Skeletal muscle tissue (tissue), 4 donors: ENCODE data around the gene NCAM2. TPM values are rescaled to one million over a fixed set of nuclear protein-coding genes. Genes with fewer than 3 reads are reported as not detected.

Experiments used
- H3K27ac ChIP-seq: one replicate; pipeline ENCODE4 v1.7.0; 2013; ENCODE audit warnings: mild to moderate bottlenecking, low read depth, low read length, inconsistent platforms
- H3K27me3 ChIP-seq, 3 donors: one replicate each; pipeline ENCODE4 v1.7.0; 2013; ENCODE audit warnings: low read length in 3 of 3; ENCODE audit not compliant: control insufficient read depth in 3 of 3, insufficient read depth in 3 of 3
- H3K36me3 ChIP-seq, 3 donors: one replicate each; pipeline ENCODE4 v1.7.0; 2013; ENCODE audit warnings: low read length in 3 of 3; ENCODE audit not compliant: control insufficient read depth in 3 of 3, insufficient read depth in 3 of 3
- H3K4me1 ChIP-seq, 3 donors: one replicate each; pipeline ENCODE4 v1.7.0; 2013; ENCODE audit warnings: low read length in 3 of 3, mild to moderate bottlenecking in 3 of 3; ENCODE audit not compliant: control insufficient read depth in 3 of 3, insufficient read depth in 3 of 3
- H3K4me3 ChIP-seq, 3 donors: one replicate each; pipeline ENCODE4 v1.7.0; 2013; ENCODE audit warnings: low read length in 3 of 3
- H3K9ac ChIP-seq, 3 donors: one replicate each; pipeline ENCODE4 v1.7.0; 2013; ENCODE audit warnings: low read length in 3 of 3, mild to moderate bottlenecking in 3 of 3, moderate library complexity in 2 of 3, low read depth in 1 of 3
- H3K9me3 ChIP-seq, 3 donors: one replicate each; pipeline ENCODE4 v1.7.0; 2013; ENCODE audit warnings: low read length in 3 of 3; ENCODE audit not compliant: control insufficient read depth in 3 of 3
- total RNA-seq: library from RNA; depleted of rRNA; stranded (reverse); fragments of >200 nt; gene quantifications from one replicate; pipeline ENCODE4 v1.2.3, GENCODE V29; 2014
- donor health status: Osteomylitis.

The NCAM2 gene
- total RNA-seq, 1 donor from 2014 or later = 6.8 TPM

DNA sequence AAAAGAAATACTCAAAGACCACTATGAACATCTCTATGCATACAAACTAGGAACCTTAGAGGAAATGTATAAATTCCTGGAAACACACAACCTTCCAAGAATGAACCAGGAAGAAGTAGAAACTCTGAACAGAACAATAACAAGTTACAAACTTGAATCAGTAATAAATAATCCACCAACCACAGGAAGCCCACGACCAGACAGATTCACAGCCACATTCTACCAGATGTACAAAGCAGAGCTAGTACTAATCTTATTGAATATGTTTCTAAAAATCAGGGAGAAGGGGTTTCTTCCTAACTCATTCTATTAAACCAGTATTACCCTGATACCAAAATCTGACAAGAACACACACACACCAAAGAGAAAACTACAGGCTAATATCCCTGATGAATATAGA lies 263.8 kb downstream of the NCAM2 start:
- no peak overlapping the region for H3K9ac ChIP-seq
- H3K4me1 ChIP-seq = no peaks in the 10 kb centered on the region
- no peaks in the 10 kb centered on the region for H3K36me3 ChIP-seq
- no peaks in the 10 kb centered on the region for H3K27me3 ChIP-seq
- no peak overlapping the region for H3K4me3 ChIP-seq
- H3K27ac ChIP-seq = no peak overlapping the region
- no peaks in the 10 kb centered on the region for H3K9me3 ChIP-seq

DNA sequence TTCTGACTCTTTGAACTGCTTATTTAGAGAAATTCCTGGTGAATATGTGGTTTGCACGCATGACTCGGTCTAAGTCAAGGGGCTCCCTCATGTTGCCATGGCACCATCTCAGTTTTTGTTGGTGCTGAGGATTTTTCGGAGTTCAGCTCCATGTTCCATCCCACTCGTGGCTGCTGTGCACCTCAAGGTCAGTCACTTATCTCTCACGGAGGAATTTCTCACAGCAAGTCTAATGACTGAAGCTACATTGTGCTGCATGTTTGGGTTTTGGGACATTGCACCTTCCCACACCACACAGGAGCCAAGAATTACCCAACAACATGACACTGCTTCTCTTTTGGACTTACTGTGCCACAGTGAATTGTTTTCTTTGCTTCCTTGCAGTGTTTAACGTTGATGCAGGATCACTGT lies 269.9 kb downstream of the NCAM2 start:
- H3K4me3 ChIP-seq = no peak overlapping the region
- no peak overlapping the region for H3K27ac ChIP-seq
- H3K9me3 ChIP-seq = no peaks in the 10 kb centered on the region
- no peak overlapping the region for H3K9ac ChIP-seq
- H3K27me3 ChIP-seq = no peaks in the 10 kb centered on the region
- no peaks in the 10 kb centered on the region for H3K36me3 ChIP-seq
- H3K4me1 ChIP-seq = no peaks in the 10 kb centered on the region

DNA sequence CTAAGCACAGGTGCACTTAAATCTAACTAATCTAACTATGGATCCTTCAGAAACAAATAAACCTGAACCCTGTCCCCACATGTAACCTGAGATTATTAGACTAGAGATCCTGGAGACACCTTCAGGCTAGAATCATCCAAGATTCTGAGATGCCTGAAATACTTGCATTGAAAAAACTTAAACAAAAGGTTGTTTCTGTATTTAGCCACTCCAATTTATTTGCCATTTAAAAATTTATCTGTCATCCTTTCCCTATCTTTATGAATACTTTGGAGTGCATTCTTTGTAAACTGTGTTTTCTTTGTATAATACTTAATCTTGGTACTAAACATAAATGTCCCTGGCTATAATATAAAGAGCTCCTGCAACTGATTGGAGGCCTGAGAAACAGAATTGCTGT lies 270.7 kb downstream of the NCAM2 start:
- Histone ChIP-seq H3K9me3 (no peaks in the 10 kb centered on the region), H3K4me3 (no peak overlapping the region)

DNA sequence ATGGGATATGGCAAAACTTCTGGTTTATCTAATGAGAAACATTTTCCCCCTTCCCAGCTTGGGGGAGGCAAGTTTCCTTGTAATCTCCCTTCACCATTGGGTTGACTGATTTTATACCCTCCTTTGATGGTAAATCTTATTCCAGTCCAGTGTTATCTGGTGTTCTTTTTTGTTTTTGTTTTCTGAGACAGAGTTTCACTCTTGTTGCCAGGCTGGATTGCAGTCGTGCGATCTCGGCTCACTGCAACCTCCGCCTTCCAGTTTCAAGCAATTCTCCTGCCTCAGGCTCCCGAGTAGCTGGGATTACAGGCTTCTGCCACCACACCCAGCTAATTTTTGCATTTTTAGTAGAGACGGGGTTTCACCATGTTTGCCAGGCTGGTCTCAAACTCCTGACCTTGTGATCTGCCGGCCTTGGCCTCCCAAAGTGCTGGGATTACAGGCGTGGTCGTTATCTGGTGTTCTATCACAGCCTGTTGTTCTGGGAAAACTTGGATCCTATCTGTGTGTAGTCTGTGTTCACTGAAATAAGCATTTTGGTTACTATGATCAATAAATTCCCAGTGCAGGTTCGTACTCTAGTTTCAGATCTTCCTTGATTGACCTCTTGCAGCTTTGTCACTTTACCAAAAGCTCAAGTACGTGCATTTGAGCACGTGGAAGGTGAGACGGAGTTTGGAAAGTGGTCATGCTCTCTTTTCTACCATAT lies 281.1 kb downstream of the NCAM2 start:
- Histone ChIP-seq H3K27me3 (no peaks in the 10 kb centered on the region), H3K9me3 (no peaks in the 10 kb centered on the region), H3K4me1 (no peaks in the 10 kb centered on the region), H3K36me3 (no peaks in the 10 kb centered on the region), H3K9ac (no peak overlapping the region), H3K27ac (no peak overlapping the region), H3K4me3 (no peak overlapping the region)

More for the DNA sequence above, 270.7 kb downstream of the NCAM2 start:
- H3K9ac ChIP-seq = no peak overlapping the region
- H3K36me3 ChIP-seq = no peaks in the 10 kb centered on the region
- H3K27me3 ChIP-seq = no peaks in the 10 kb centered on the region
- H3K27ac ChIP-seq = no peak overlapping the region
- H3K4me1 ChIP-seq = no peaks in the 10 kb centered on the region

DNA sequence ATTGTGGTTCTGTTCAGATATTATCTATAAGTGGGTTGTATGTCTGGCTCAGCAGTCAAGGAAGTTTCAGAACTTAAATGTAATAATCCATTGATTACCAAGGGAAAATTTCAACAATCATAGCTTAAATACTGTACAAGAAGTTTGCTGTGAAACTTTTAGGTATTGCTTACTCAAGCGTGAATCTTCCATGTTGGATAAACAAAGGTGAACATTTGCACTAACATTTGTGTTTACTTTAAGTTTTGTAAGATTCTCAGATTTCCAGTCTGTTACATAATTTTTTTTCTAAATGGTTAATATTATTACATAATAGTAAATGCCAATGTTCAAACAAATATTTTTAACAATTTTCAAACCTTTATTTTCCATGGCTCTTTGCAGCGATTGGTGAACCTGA lies 285.6 kb downstream of the NCAM2 start:
- H3K4me3 ChIP-seq = no peak overlapping the region
- H3K27me3 ChIP-seq = no peaks in the 10 kb centered on the region
- H3K9me3 ChIP-seq = no peaks in the 10 kb centered on the region
- H3K4me1 ChIP-seq = no peaks in the 10 kb centered on the region
- H3K9ac ChIP-seq = no peak overlapping the region
- H3K27ac ChIP-seq = no peak overlapping the region
- H3K36me3 ChIP-seq = no peaks in the 10 kb centered on the region

DNA sequence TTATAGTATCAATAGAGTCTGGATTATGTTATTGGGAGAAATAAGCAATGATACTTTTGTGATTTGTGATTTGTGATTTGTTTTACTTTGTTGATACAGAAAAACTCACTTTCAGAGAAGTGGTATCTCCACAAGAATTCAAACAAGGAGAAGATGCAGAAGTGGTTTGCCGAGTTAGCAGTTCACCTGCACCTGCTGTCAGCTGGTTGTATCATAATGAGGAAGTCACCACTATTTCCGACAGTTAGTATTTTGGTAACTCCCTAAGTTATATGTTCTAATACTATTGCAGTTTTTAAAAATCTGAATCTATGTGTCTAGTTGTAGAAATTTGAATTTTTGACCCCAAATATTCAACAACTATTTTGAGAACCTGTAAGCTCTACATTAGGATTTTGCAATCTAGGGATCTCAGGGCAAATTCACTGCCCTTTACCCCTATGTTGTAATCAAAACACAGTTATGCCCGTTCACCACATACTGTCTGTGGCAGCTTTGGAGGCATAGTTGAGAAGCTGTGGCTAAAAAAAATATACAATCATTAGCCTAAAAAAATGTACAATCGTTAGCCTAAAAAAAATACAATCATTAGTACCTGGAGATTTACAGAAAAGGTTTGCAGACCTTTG lies 288.1 kb downstream of the NCAM2 start:
- Histone ChIP-seq H3K4me3 (no peak overlapping the region), H3K9ac (no peak overlapping the region), H3K4me1 (no peaks in the 10 kb centered on the region), H3K27me3 (no peaks in the 10 kb centered on the region), H3K36me3 (no peaks in the 10 kb centered on the region), H3K27ac (no peak overlapping the region), H3K9me3 (no peaks in the 10 kb centered on the region)

DNA sequence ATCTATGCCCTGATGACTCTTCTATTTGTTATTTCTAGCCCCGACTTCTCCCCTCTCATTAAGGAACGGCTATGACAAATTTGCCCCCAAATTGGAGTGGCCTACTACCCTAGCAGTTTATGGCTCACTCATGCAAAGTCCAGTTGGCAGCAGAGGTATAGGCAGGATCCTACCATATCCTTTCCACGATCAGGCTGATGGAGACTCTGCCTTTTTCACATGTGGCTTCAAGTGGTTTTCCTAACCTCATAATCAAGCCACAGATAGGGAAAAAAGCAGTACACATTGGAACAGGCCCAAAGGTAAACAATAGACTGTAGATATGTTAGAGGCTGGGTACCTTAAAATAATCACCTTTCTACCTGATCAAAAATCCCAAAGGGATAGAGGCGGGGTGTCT lies 292.5 kb downstream of the NCAM2 start:
- no peak overlapping the region for H3K9ac ChIP-seq
- H3K27ac ChIP-seq = no peak overlapping the region
- H3K4me3 ChIP-seq = no peak overlapping the region
- H3K27me3 ChIP-seq = no peaks in the 10 kb centered on the region
- no peaks in the 10 kb centered on the region for H3K4me1 ChIP-seq
- no peaks in the 10 kb centered on the region for H3K36me3 ChIP-seq
- H3K9me3 ChIP-seq = no peaks in the 10 kb centered on the region

DNA sequence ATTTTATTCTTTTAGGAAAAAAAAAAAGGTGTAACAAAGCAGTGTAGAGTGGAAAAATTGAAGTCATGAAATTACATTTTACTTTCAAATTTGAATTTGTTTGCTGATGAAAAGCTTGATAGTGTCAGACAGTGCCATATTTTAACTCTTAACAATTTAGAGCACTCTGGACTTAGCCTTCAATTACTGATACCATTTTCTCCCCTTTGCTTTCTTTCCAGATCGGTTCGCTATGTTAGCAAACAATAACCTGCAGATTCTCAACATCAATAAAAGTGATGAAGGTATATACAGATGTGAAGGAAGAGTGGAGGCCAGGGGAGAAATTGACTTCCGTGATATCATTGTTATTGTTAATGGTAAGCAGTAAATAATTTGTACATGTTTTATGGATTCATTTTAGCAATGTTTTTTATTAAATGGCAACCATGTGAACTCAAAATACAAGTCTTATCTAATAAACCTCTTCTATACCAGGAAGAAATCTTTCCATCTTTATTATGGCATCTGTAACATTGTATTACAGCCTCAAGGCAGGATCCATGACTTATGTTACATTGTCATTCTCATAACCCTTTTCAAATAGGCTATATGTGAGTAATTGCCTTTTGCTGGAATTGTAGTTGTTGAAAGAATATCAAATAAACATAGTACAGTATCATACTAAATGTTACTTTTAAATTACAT lies 293.8 kb downstream of the NCAM2 start:
- H3K4me1 ChIP-seq = no peaks in the 10 kb centered on the region
- H3K36me3 ChIP-seq = no peaks in the 10 kb centered on the region
- H3K27me3 ChIP-seq = no peaks in the 10 kb centered on the region
- H3K9me3 ChIP-seq = no peaks in the 10 kb centered on the region
- no peak overlapping the region for H3K4me3 ChIP-seq
- no peak overlapping the region for H3K9ac ChIP-seq
- H3K27ac ChIP-seq = no peak overlapping the region

DNA sequence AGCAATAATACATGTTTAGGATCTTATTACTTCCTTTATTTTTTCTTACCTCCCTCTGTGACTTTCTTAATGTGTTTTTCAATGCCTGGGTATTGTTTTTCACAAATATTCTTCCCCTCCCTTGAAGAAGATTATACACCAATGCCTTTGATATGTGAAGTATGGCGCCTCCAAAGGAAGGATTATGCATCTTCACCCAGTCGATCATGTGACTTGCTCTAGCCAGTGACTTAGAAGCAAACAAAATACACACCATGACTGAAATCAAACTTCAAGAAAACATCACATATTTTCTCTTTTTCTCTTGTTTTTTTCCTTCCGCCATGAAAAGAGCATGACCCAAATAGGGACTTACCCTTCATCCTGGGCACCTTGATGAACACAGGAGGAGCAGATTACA lies 297.1 kb downstream of the NCAM2 start:
- Histone ChIP-seq H3K9ac (no peak overlapping the region), H3K27me3 (no peaks in the 10 kb centered on the region), H3K36me3 (no peaks in the 10 kb centered on the region), H3K4me1 (no peaks in the 10 kb centered on the region), H3K27ac (no peak overlapping the region), H3K4me3 (no peak overlapping the region), H3K9me3 (no peaks in the 10 kb centered on the region)

DNA sequence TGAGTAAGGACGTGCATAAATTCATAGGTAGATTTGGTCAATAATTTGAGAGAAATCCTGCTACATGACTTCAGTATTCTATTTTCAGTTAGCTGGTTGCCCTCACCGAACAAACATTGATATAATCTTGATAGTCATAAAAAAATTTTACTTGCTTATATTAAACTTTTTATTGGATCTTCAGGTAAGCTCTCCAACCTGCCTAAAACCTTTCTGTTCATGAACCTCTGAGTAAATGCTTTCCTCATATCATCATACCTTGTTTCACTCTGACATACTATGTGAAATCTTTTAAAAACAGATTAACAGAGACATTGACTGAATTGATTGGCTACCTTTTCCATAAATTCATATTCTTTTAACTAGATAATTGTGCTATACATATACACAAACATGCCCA lies 299.0 kb downstream of the NCAM2 start:
- Histone ChIP-seq H3K27me3 (no peaks in the 10 kb centered on the region), H3K9me3 (no peaks in the 10 kb centered on the region), H3K36me3 (no peaks in the 10 kb centered on the region), H3K27ac (no peak overlapping the region), H3K9ac (no peak overlapping the region), H3K4me3 (no peak overlapping the region), H3K4me1 (no peaks in the 10 kb centered on the region)
